Transverse colon (tissue), 4 donors: ENCODE data around the gene UBE2M. TPM values are rescaled to one million over a fixed set of nuclear protein-coding genes. Genes with fewer than 3 reads are reported as not detected.
A peak's percentile ranks its signal among the peaks of the same experiment; 100 is the strongest.

Source experiments
- DNase-seq: peaks from one replicate; pipeline ENCODE4 v3.0.0-alpha.2; 2019
- H3K27ac ChIP-seq, 4 donors: fragments of 200-600 bp; sonication (generic); 2 replicates each; pipeline ENCODE4 v1.5.1; 2016 to 2018; ENCODE audit warnings: inconsistent platforms in 4 of 4
- H3K27me3 ChIP-seq: fragments of 200-600 bp; sonication (generic); 2 replicates; pipeline ENCODE4 v1.5.1; 2017; ENCODE audit warnings: inconsistent platforms
- H3K36me3 ChIP-seq, 4 donors: fragments of 200-600 bp; sonication (generic); 2 replicates each; pipeline ENCODE4 v1.5.1; 2017 to 2019; ENCODE audit warnings: inconsistent platforms in 4 of 4
- H3K4me1 ChIP-seq, 4 donors: fragments of 200-600 bp; sonication (generic); 2 replicates each; pipeline ENCODE4 v1.5.1; 2017 to 2020; ENCODE audit warnings: inconsistent platforms in 4 of 4
- H3K4me3 ChIP-seq, 4 donors: fragments of 200-600 bp; sonication (generic); 1 replicate in 1 of 4; 2 replicates in 3 of 4; pipeline versions ENCODE4 v1.5.1 to v1.6.1; 2017 to 2019; ENCODE audit warnings: inconsistent platforms in 4 of 4
- H3K9me3 ChIP-seq, 2 donors: fragments of 200-600 bp; sonication (generic); 2 replicates each; pipeline ENCODE4 v1.5.1; 2017 to 2019; ENCODE audit warnings: inconsistent platforms in 2 of 2
- CTCF ChIP-seq, 5 experiments: fragments of 200-600 bp in 3 of 5; fragments of 450-650 bp in 2 of 5; sonication (generic) in 3 of 5; IDR thresholded peaks; 1 replicate in 2 of 5; 2 replicates in 3 of 5; pipeline ENCODE4 v1.5.1; 2016 to 2017; ENCODE audit warnings: antibody characterized with exemption in 5 of 5, inconsistent platforms in 3 of 5, mild to moderate bottlenecking in 2 of 5, moderate library complexity in 1 of 5
- EP300 ChIP-seq: sonication (generic); formaldehyde crosslinking; IDR thresholded peaks from one replicate; pipeline ENCODE4 v1.6.1; 2017; ENCODE audit warnings: antibody characterized with exemption, low read depth
- POLR2A ChIP-seq: fragments of 450-650 bp; IDR thresholded peaks from one replicate; pipeline ENCODE4 v1.6.1; 2016; ENCODE audit warnings: antibody characterized with exemption, mild to moderate bottlenecking, moderate library complexity
- POLR2AphosphoS5 ChIP-seq, 3 donors: sonication (generic); formaldehyde crosslinking; IDR thresholded peaks; one replicate each; pipeline ENCODE4 v1.6.1; 2016; ENCODE audit warnings: antibody characterized with exemption in 3 of 3
- WGBS, 2 donors: methylation state at CpG; one replicate each; pipeline ENCODE4 v1.1.5; 2018; ENCODE audit warnings: low coverage in 1 of 2; 5-methylcytosine and 5-hydroxymethylcytosine counted together
- in situ Hi-C, 4 donors: fragments of 200-750 bp; cut with MboI; loops; one replicate each; pipeline versions ENCODE4 v1.15.0 to v1.15.1; 2017; ENCODE audit warnings: low sequenced_read_pairs in 3 of 4, low pct_ligation_motif_present in 1 of 4, low pct_unique_long_range_greater_than_20kb in 1 of 4
- intact Hi-C: fragments of 100-400 bp; cut with DNase I; formaldehyde crosslinking; loops from one replicate; pipeline ENCODE4 v1.15.1; 2023; ENCODE audit warnings: low total_unique reads
- total RNA-seq, 4 donors: library from RNA; depleted of rRNA; stranded (reverse); fragments of >200 nt; gene quantifications; one replicate each; pipeline ENCODE4 v1.1.0, GENCODE V29; 2016

Gene UBE2M
- total RNA-seq, 4 donors from 2014 or later, result 24.2 to 56.9 (median 26.7) TPM

- no peaks in the 10 kb centered on the region for H3K9me3 ChIP-seq
- peak overlapping the region in 3 of 4 donors; percentile 1 to 37 (median 11) for H3K4me3 ChIP-seq
- no peak for DNase-seq
- 6 to 7% methylated on average over 7 to 40 of the region's 55 CpGs for WGBS, 2 donors
- intact Hi-C loops (no loop called here), in situ Hi-C loops (no loop called here)
- H3K27ac ChIP-seq, result no peak overlapping the region
- peaks cover 14% of the 10 kb centered on the region for H3K27me3 ChIP-seq
- peaks cover 0 to 17% (median 12%) of the 10 kb centered on the region in 4 donors for H3K4me1 ChIP-seq
- no peaks in the 10 kb centered on the region for H3K36me3 ChIP-seq
- TF ChIP-seq POLR2A (no peak), POLR2AphosphoS5 (IDR thresholded peaks at IDR 0.05) (no peak), CTCF (IDR thresholded peaks at IDR 0.05) (no peak), EP300 (no peak)
Observed at GRCh38 chr19:58538257-58539168, 19.9 kb downstream of the UBE2M start.

- TF ChIP-seq POLR2AphosphoS5 (IDR thresholded peaks at IDR 0.05) (no peak), POLR2A (no peak), CTCF (IDR thresholded peaks at IDR 0.05) (no peak), EP300 (no peak)
- Histone ChIP-seq H3K36me3 (no peaks in the 10 kb centered on the region), H3K9me3 (no peaks in the 10 kb centered on the region), H3K27ac (no peak overlapping the region), H3K27me3 (peaks cover 14% of the 10 kb centered on the region), H3K4me3 (no peak overlapping the region), H3K4me1 (peaks cover 0 to 9% (median 8%) of the 10 kb centered on the region in 4 donors)
- DNase-seq, result no peak
- intact Hi-C loops (no loop called here), in situ Hi-C loops (no loop called here)
- 87 to 93% methylated on average over 4 to 8 of the region's 8 CpGs for WGBS, 2 donors
Observed at GRCh38 chr19:58536852-58537798, 21.3 kb downstream of the UBE2M start.

GRCh38 chr19:58535857-58536256, 22.6 kb downstream of the UBE2M start:
- no peak overlapping the region for H3K4me3 ChIP-seq
- H3K27ac ChIP-seq, result no peak overlapping the region
- TF ChIP-seq CTCF (IDR thresholded peaks at IDR 0.05), result no peak
- TF ChIP-seq EP300, result no peak
- no peak for TF ChIP-seq POLR2A
- TF ChIP-seq POLR2AphosphoS5 (IDR thresholded peaks at IDR 0.05), result no peak
- H3K4me1 ChIP-seq, result peaks cover 0 to 9% (median 8%) of the 10 kb centered on the region in 4 donors
- WGBS, 2 donors, result 96% methylated on average over 3 of the region's 3 CpGs; no CpG with 5 or more reads in 1 of the 2 donors
- DNase-seq, result no peak
- H3K36me3 ChIP-seq, result no peaks in the 10 kb centered on the region
- H3K27me3 ChIP-seq, result peaks cover 14% of the 10 kb centered on the region
- in situ Hi-C loops, result no loop called here
- H3K9me3 ChIP-seq, result no peaks in the 10 kb centered on the region
- intact Hi-C loops, result no loop called here
